Measurements from ENCODE around the gene TRIM33. TPM values are rescaled to one million over a fixed set of nuclear protein-coding genes. Genes with fewer than 3 reads are reported as not detected.

TRIM33 gene
- total and polyA plus RNA-seq, 8 donors: 8.6 to 19.1 (median 15.6) TPM

GRCh38 chr1:114473796-114474195 lies 37.2 kb downstream of the TRIM33 start:
- intact Hi-C loops (cut with DNase I): no loop called here
- Histone ChIP-seq H3K4me3 (no peak overlapping the region), H3K27me3 (no peaks in the 10 kb centered on the region), H3K9me3 (no peaks in the 10 kb centered on the region), H3K36me3 (no peaks in the 10 kb centered on the region), H3K27ac (no peak overlapping the region), H3K4me1 (peaks cover 0 to 8% (median 8%) of the 10 kb centered on the region in 3 donors)
- WGBS, 2 donors: 95 to 96% methylated on average over 6 of the region's 6 CpGs
- TF ChIP-seq CTCF (IDR thresholded peaks at IDR 0.05): no peak
- ATAC-seq: no peak
- no peak for FAIRE-seq
- no peak for DNase-seq

GRCh38 chr1:114472408-114472807 lies 38.6 kb downstream of the TRIM33 start:
- Histone ChIP-seq H3K36me3 (no peaks in the 10 kb centered on the region), H3K4me1 (peaks cover 0 to 21% (median 8%) of the 10 kb centered on the region in 3 donors), H3K27me3 (no peaks in the 10 kb centered on the region), H3K4me3 (no peak overlapping the region), H3K9me3 (no peaks in the 10 kb centered on the region), H3K27ac (no peak overlapping the region)
- no peak for TF ChIP-seq CTCF (IDR thresholded peaks at IDR 0.05)
- WGBS, 2 donors: 97 to 98% methylated on average over 3 of the region's 3 CpGs
- intact Hi-C loops (cut with DNase I): no loop called here
- DNase-seq (no peak), ATAC-seq (no peak), FAIRE-seq (no peak)

GRCh38 chr1:114470681-114471080 lies 40.3 kb downstream of the TRIM33 start:
- 76 to 79% methylated on average over 5 of the region's 5 CpGs for WGBS, 2 donors
- TF ChIP-seq CTCF (IDR thresholded peaks at IDR 0.05): no peak
- ATAC-seq (no peak), DNase-seq (no peak), FAIRE-seq (no peak)
- peaks cover 0 to 24% (median 14%) of the 10 kb centered on the region in 3 donors for H3K4me1 ChIP-seq
- no peaks in the 10 kb centered on the region for H3K9me3 ChIP-seq
- no peaks in the 10 kb centered on the region for H3K36me3 ChIP-seq
- no peak overlapping the region for H3K4me3 ChIP-seq
- intact Hi-C loops (cut with DNase I): no loop called here
- no peaks in the 10 kb centered on the region for H3K27me3 ChIP-seq
- no peak overlapping the region for H3K27ac ChIP-seq

GRCh38 chr1:114468710-114469468 lies 42.1 kb downstream of the TRIM33 start:
- TF ChIP-seq CTCF (IDR thresholded peaks at IDR 0.05): no peak
- no peaks in the 10 kb centered on the region for H3K27me3 ChIP-seq
- no peak for FAIRE-seq
- no peaks in the 10 kb centered on the region for H3K9me3 ChIP-seq
- WGBS, 2 donors: 57 to 60% methylated on average over 6 of the region's 6 CpGs
- H3K4me1 ChIP-seq: peaks cover 0 to 24% (median 14%) of the 10 kb centered on the region in 3 donors
- H3K4me3 ChIP-seq: no peak overlapping the region
- DNase-seq: no peak
- no peak overlapping the region for H3K27ac ChIP-seq
- ATAC-seq: peak in 2 of 4 donors; percentile 29 to 35
- intact Hi-C loops (cut with DNase I): no loop called here
- no peaks in the 10 kb centered on the region for H3K36me3 ChIP-seq

DNA sequence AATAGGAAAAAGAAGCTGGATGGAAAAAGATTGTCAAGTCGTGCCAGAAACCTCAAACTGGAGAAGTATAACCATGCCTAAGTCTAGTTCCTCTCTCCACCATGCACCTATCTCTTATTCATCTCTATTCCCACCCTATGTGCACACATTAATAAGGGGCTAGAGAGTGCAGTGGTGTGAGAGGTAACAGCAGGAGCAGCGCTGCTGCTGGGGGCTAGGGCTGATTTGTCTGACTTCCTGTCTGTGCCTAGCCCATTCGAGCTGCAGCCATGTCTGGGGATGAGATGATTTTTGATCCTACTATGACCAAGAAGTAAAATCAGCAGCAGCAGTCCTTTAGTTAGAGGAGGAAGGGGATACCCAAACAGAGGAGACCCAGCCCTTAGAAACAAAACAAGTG lies 43.0 kb downstream of the TRIM33 start:
- Histone ChIP-seq H3K27me3 (no peaks in the 10 kb centered on the region), H3K36me3 (no peaks in the 10 kb centered on the region), H3K4me3 (no peak overlapping the region), H3K9me3 (no peaks in the 10 kb centered on the region), H3K4me1 (peaks cover 0 to 24% (median 14%) of the 10 kb centered on the region in 3 donors), H3K27ac (no peak overlapping the region)
- DNase-seq: no peak
- no peak for ATAC-seq
- 67 to 74% methylated on average over 3 of the region's 3 CpGs for WGBS, 2 donors
- no peak for FAIRE-seq
- intact Hi-C loops (cut with DNase I): no loop called here
- TF ChIP-seq CTCF (IDR thresholded peaks at IDR 0.05): no peak
